Fibroblast of peridontal ligament (primary cell): ENCODE measurements around the gene MICAL3.

Experiments
- DNase-seq: peaks from one replicate; pipeline ENCODE4 v3.0.0-alpha.2; 2010; ENCODE audit errors: extremely low read depth

MICAL3 gene

DNA sequence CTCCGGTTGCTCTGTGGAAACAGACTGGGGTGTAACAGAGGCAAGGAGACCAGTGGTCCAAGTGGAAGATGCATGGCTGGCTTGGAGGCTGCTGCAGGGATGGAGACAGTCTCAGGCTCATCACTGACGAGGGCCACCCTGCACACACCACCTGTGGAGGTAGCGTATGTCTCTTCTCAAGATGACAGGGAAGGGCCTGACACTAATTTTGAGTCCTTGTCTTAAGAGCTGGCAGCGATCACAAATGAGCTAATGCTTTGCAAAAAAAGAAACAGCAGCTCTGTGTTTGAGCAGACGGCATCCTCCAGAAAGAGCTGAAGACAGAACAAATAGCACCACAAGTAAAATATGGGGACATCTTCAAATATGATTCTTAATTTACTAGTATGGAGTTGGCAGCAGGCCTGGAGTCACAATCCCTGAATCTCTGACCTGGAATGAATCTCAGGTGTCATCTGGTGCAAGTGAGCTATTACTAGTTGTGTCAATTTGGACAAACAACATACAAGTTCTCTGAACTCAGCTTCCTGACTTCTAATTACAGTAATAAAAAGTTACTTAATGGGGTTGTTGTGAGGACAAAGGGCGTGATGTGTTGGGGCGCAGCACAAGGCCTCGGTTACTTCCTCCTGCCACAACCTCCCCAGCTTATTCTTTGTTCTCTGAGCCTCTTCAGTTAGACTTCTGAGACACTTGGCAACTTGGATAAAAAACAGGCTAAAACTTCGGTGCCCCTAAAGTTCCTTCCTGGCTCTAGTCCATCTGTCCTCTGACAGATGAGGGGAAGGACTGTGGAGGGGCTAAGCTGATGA is 154.9 kb downstream of the MICAL3 start:
- DNase-seq, result no peak

DNA sequence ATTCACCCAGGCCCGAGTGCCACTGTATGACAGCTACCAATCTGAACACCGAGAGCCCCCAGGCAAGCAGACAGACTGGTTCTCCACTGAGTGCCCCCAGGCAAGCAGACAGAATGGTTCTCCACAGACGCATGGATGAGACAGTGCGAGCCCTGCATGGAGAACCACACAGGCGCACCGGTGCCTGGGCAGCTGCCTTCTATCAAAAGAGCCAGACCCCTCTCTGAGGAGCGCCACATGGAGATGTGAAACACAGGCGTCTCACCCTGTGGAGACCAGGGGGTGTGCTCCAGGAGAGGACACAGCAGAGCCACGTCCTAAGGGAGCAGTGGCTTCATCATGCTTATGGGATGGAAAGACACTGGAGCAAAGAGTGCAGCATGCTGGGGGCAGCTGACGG is 155.6 kb downstream of the MICAL3 start:
- no peak for DNase-seq

DNA sequence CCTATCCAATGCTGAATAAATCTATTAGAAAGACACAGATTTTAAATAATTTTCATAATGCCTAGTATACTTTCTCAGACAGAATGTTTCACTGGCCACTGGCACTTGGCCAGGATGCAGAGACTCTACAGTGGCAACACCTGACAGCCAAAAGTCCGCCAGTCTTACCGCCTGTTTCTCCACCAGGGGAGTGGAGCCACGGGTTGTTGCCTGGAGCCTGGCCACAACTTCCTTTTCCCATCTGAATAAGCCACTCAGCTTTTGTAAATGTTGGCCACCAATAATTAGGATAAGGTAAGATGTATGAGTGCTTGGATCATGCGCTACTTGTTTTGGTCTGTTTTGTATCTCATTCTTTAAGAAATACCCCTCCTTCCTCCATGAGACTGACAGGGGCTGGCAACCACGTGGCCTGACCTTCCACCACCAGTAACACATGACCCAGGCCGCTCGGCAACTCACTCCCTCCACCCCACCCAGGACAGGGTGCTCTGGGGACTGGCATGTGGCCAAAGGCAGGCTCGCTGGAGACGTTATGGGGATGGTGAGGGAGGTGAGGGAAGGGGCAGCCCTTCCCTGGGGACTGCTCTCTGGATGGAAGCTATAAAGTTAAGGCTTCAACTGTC is 157.1 kb downstream of the MICAL3 start:
- no peak for DNase-seq

DNA sequence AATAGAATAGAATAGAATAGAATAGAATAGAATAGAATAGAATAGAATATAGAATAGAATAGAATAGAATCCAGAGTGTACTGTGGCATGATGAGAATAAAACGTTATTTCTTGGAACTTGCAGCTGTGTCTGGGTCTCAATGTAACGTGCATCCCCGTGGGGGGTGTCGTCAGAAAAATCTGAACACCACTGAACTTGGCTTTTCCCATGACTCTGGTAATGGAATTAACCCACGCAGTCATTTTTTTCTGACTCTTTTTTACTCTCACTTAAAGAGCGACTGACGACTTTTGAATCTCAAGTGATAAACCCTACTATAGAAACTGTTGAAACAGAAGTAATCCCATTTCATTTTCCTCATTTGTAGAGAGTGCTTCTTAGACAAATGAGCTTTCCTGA is 157.7 kb downstream of the MICAL3 start:
- DNase-seq, result no peak

DNA sequence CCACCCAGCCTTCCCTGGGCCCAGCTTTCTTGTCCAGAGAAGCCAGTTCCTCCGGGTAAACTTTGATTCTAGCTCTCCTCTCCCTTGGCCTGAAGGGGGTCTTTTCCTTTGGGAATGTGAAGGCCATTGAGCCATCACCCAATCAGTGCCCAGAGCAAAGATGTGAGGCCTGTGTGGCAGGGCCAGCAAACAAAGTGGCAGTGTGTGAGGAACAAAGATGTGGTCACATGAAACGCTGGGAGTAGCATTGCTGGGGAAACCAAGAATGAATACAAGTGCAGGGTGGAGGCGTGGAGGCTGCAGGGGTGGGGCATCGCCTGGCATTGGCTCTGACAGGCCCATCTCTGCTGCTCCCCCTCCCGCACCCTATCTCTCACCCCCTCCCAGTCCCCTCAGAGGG is 158.2 kb downstream of the MICAL3 start:
- no peak for DNase-seq

DNA sequence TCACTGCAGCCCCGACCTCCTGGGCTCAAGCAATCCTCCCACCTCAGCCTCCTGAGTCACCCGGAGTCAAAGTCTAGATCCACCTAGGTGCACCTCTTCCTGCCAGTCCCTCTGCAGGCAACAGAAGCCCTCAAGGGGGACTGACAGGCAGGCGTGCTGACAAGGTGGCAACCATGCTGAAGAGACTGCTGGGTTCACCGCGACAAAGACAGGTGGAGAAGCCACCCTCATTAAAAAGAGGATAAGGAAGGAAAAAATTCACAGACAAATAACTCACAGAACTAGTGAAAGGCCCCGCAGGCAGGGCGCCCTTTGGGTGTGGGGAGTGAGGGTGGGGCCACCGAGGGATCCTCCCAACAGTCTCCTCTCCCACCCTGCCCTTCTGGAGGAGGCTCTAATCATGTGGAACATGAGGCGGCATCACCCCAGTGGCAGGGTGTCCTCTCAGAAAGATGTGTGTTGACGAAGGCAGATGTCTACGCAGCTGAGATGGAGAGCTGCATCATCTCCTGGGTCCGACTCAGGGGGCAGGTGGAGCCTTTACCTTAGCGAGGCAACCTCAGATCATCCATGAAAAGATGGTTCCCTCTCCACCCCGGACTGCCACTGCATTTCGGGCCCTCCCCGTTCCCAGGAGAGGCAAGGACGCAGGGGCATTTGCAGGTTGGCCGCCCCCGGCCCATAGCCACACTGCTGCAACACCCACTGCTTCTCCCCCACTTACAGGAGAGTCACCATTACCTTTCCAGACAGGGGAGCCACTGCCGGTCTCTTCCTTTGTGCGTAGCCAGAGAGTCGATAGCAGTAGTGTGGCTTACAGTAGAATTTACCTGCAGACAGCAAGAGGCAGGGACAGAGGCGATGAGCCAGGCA is 158.9 kb downstream of the MICAL3 start:
- no peak for DNase-seq

DNA sequence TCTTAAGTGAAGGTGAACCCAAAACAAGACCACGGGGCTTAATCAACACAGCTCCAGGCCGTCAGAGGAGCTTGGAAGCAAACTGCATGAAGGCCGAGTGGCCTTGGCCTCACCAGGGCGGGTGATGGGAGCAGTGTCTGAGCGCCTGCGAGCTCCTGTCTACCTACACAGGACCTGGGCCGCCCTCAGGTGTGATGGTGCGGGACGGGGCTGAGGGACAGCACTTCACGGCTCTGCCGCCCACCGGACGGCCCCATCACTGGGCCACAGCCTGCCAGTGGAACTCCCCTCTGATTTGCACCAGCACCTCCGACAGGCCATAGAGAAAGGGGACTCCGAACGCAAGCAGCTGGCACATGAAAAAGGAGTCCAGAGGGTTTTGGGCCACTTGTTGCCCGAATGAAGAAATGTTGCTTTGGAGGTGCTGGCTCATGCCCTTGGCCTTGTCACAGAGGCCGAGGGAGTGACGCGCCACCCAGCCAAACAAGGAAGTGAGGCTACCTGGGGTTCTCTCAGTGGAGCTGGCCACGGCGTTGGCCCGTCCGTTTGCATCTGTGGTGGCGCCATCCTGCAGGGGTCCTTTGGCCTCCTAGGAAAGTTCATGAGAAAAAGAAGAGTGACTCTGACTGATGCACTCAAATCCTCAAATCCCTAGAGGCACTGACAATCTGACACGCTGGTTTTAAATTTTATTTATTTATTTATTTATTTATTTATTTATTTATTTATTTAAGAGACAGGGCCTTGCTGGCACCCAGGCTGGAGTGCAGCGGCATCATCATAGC is 159.8 kb downstream of the MICAL3 start:
- DNase-seq, result no peak

DNA sequence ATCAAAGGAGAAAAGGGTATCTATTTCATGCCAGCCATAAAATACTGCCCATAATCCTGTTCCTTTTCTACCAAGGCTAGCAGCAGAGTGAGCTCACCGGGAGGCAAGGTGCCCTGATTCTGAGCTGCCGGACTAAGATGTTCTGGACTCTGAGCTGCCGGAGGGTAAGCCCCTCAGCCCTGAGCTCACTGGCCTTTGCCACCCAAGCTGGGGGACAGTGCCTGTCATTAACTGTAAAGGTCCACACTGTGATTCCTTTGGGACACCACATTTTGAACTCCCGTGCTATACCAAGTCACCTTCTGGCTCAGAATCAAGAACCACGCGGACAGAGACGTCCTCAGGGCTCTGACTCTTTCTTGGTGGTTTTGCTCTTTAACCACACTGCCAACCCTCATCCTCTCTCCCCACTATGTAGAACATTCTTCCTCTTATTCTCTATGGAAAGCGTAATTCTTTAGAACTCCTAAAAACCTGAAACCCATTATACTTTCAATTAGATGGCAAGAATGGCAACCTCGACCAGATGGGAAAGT is 161.6 kb downstream of the MICAL3 start:
- DNase-seq, result peak; percentile 24

DNA sequence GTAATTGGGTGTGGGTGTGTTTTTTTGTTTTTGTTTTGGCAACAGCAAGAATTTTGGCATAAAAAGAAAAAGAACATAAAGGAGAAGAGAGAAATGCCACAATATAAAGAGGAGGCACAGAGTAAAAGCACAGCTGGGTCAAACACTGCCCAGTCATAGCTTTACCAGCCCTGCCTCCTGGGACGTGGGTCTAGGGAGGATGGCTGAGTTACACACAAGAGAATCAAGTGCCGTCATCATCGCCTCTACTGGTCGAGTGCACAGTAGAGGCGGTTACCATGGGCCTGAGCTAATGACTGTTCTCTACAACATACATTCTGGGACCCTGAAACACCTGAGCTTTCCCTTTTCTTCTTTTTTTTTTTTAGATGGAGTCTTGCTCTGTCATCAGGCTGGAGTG is 162.5 kb downstream of the MICAL3 start:
- DNase-seq, result no peak

DNA sequence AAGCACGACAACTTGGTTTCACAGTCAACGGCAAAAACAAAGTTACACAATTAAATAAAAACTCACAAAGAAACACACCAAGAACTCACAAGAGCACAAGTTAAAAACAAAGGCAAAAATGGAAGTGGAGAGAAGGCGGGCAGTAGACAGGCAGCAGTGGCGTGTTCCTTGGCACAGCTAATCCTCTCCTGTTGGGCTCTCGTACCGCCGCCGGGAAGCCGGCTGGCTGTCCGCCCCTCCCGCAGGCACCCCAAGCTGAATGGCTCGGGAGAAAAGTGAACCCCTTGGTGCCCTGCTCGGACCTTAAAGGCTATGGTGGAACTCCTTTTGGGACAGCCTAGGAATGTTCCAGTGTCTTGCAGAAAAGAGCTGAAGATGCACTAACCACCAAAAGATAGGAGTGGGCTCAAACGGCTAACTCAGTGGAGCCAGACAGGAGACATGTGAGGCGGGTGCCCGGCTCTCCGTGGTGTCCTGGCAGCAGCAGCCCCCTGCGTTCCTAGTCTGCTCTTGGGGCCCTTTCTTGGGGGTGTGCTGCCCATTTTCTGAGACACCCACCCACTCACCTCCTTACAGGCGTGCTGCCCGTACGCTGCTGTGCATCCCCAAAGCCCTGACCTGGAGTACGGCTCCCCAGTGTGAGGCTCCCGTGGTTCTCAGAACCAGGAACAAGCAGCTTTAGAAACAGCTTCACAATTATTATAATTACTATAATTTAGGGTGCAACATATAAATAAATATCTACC is 164.0 kb downstream of the MICAL3 start:
- no peak for DNase-seq

DNA sequence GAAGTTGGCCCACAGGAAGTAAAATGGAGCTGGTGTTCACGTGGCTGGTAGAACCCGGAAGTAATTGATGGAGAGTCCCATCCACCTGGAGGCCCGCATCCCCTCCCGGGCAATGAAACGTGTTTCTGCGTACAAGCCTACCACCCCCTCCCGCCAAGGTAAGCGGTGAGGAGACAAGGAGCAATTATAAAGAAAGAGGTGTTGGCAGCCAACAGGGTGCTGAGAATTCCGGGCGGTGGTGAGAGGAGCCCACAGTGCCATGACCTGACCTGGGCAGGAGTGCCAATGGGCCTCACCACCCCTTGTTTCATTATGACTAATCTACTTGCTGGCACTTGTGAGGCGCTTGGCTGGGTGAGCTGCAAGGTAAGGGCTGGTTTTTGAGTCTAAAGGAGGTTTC is 166.3 kb downstream of the MICAL3 start:
- DNase-seq, result no peak

DNA sequence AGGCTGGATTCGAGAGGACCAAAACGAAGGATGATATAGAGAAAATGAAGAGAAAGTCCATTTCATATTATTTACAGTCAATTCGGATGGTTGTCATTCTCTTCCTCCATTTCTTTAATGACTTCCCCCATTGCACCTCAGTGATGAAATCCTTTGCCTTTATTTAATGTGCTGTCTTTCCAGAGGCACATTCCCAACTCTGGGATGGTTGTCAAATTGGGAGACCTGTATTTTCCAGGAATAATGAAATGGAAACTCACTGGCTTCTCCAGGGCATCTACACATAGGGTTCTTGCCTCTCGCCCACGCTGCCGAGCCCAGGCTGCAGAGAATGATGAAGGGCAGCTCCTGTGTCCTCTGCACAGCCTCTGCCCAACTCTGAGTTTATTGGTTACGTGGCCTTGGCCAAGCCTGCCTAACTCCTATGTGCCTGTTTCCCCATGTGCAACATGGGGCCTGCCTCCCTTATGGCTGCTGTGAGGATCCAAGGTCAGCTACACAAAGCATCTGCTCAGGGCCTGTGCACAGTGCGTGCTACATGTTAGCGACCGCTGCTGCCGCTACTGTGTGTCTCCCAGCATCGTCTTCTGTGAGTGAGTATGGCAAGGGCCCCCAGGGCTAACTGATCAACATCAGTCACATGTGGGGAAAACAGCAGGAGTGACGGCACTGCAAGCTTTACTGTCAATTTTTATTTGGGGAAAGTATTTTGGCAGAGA is 168.6 kb downstream of the MICAL3 start:
- DNase-seq, result no peak

DNA sequence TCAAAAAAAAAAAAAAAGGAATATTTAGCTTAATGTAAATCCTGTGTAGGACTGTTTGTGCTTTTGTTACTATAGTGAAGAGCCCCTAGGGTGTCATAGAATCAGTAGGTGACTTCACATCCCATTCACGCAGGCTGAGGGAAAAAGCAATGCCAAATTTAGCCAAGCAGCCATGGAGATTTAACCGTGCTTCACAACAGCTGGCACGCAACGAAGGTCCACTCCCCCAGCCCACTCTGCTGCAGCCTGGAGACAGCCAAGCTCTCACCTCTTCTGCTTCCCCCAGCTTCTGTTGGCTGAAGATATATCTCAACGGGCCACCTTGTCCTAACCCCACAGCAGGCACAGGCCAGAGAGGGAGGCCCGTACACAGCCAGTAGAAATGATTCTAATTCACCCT is 171.3 kb downstream of the MICAL3 start:
- DNase-seq, result no peak

DNA sequence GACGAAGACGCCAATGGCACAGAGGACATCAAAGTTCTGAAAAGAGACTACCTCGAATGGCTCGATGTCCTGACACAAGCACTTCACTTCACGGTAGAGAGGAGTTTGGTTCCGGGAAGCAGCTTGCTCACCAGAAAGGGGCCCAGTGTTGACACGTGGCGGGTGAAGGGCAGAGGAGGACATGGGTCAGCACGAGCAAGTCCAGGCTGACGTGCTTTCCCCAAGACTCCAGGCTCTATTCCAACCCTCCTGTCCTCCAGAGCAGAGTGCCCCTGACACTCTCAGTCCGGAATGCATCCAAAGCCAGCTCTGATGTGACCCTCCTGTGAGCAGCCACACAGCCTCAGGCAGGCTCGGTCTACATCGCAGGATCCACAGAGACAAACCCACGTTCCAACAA is 172.6 kb downstream of the MICAL3 start:
- DNase-seq, result no peak

DNA sequence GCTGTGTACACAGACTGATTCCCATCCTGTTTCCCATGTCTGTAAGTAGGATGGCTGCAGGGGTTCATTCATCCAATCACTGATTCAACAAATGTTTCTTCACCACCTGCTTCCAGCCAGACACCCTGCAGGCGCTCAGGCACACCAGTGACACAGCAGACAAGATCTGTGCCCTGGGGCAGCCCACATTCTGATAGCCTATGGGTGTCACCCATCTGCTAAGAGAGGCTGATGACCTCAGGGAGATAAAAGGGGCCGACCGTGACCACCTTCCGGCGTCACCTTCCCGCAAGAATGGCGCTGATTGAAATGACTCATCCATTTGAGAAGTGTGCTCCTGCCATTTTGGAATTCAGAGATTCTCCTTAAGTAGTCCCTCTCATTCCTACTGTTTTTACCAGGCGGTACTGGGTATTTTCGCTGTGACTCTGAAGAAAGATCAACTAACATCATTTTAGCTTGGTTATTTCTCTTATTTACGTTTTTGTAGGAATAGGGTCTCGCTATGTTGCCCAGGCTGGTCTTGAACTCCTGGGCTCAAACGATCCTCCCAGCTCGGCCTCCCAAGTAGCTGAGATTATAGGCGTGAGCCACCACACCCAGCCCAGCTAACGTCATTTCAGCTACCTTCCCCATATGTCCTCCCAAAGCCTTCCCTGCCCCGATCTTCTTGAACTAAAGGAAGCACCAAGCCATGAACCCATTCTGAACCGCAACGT is 176.8 kb downstream of the MICAL3 start:
- no peak for DNase-seq

DNA sequence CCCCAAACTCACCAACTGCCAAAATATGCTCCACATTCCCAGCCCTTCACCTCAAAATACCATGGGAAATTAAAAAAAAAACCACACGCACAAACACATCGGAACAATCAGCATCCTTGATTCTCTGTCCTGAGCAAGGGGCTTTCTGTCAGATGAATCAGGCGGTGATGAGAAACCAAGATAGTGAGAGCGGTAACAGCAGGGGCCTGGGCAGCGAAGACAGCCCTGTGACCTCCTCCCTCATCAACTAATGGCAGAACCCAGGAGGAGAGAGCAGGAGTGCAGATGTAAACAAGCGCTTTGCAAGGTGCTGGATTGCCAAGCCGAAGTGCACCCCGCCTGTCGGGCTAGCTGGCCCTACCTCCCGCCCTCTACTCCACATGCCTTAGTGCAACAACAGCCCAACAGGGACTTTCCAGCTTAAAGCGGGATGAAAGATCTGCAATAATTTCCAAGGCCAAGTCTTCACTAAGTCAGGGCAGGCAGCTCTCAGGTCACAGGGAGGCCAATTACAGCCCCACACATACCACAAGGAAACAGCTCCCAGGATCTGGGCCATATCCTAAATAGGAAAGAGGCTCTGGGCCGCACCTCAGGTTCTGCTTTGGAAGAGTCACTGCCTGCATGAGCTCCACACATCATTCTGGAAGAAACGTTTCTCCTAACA is 177.9 kb downstream of the MICAL3 start:
- DNase-seq, result peak; percentile 78

DNA sequence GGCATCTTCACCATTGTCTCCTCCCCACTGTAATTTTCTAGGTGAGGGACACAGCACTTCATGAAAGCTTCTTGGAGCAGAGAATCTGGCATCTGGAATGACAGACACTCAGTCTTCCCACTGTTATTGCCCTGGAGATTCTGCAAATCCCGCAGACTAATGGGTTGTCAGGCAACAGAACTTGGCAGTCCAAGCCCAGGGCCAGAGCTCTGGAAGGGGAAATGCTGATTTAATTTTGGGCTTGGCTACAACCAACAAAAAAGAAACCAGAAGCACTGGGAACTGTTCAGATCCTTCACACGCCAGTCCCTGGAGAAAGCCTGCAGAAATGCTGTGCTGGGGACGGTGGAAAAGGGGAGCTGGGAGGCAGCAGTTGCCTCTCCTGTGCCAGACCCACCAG is 178.6 kb downstream of the MICAL3 start:
- DNase-seq, result peak; percentile 88

DNA sequence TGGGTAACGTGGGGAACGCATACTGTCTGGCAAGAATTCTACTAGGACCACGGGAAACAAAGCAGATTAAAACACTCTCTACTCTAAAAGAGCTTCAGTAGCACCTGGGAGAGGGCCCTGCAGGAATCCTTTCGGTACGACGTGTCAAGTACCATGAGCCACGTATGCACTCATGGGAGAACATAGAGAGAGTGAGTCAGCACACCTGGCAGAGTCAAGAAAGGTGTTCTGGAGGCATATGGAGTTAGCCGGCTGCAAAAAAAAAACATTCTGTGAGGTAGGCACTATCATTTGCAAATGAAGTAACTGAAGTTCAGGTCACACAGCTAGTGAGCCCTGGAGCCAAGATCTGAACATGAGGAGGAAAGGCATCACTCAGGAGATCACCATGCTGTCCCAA is 179.0 kb downstream of the MICAL3 start:
- no peak for DNase-seq

DNA sequence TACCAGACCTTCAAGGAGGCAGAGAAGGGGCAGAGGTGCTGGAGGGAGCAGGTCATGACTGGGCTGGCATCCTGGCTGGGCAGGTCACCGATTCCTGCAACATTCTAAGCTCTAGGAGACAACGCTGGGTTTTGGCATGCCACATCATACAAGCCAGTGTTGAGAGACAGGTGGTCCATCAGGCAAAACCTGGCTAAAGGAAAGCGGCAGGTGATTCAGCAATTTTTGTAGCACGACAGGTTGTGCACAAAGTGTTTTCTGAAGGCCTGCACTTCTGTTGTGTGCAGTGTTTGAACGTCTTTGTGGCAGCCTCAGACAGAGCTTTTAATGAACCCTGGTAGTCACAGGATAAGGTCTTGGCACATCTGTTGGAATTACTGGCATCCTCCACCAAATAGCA is 180.2 kb downstream of the MICAL3 start:
- DNase-seq, result no peak
